Aorta (tissue), 5 donors: ENCODE results near the gene TMEM33. TPM values are rescaled to one million over a fixed set of nuclear protein-coding genes. Genes with fewer than 3 reads are reported as not detected.

ENCODE experiments used
- ATAC-seq: fragments of 200-7000 bp; cut with Tn5 transposase; one replicate; pipeline ENCODE4 v1.9.1; 2022; ENCODE audit warnings: moderate library complexity; ENCODE audit not compliant: low FRiP score
- DNase-seq, 2 donors: peaks; one replicate each; pipeline ENCODE4 v3.0.0-alpha.2; 2020
- H3K27ac ChIP-seq, 2 donors: one replicate each; pipeline ENCODE4 v1.5.1; 2013; ENCODE audit warnings: low read length in 2 of 2, mild to moderate bottlenecking in 2 of 2, moderate library complexity in 2 of 2, control low read depth in 1 of 2, inconsistent platforms in 1 of 2, low read depth in 1 of 2
- H3K27me3 ChIP-seq, 2 donors: one replicate each; pipeline ENCODE4 v1.6.1; 2013; ENCODE audit warnings: control low read depth in 1 of 2, low read length in 1 of 2, mild to moderate bottlenecking in 1 of 2, moderate library complexity in 1 of 2; ENCODE audit not compliant: insufficient read depth in 2 of 2, control insufficient read depth in 1 of 2
- H3K36me3 ChIP-seq, 2 donors: one replicate each; pipeline ENCODE4 v1.6.1; 2013; ENCODE audit warnings: control low read depth in 1 of 2, low read length in 1 of 2, mild to moderate bottlenecking in 1 of 2; ENCODE audit not compliant: insufficient read depth in 2 of 2, control insufficient read depth in 1 of 2
- H3K4me1 ChIP-seq, 2 donors: one replicate each; pipeline ENCODE4 v1.6.1; 2013; ENCODE audit warnings: low read length in 2 of 2, control low read depth in 1 of 2, mild to moderate bottlenecking in 1 of 2, moderate library complexity in 1 of 2; ENCODE audit not compliant: insufficient read depth in 2 of 2, control insufficient read depth in 1 of 2
- H3K4me3 ChIP-seq, 2 donors: one replicate each; pipeline ENCODE4 v1.5.1; 2013; ENCODE audit warnings: low read length in 2 of 2, control low read depth in 1 of 2, mild to moderate bottlenecking in 1 of 2
- H3K9me3 ChIP-seq: one replicate; pipeline ENCODE4 v1.6.1; 2013; ENCODE audit warnings: mild to moderate bottlenecking, low read length; ENCODE audit not compliant: control insufficient read depth
- WGBS, 2 donors: extraction: QIAGEN DNeasy Blood & Tissue Kit; methylation state at CpG; one replicate each; pipeline ENCODE4 v1.1.7; 2013; 5-methylcytosine and 5-hydroxymethylcytosine counted together
- intact Hi-C, 2 donors: fragments of 100-400 bp; cut with DNase I; formaldehyde crosslinking; loops; one replicate each; pipeline versions ENCODE4 v1.14.2 to v1.15.0; 2022
- polyA plus RNA-seq, 2 donors: library from polyadenylated mRNA; stranded (reverse); fragments of 200-250 nt; gene quantifications; one replicate each; pipeline ENCODE4 v1.2.3, GENCODE V29; 2013
- total RNA-seq, 2 donors: library from RNA; stranded (reverse); fragmentation: NEBNext Ultra II Directional; extraction: Animal tissue kit (Norgen Biotek cat#: 25700); gene quantifications; one replicate each; pipeline ENCODE4 v1.2.1, GENCODE V29; 2021
- donor health status: healthy with polysubstance abuse.
- donor health status: Bipolar disorder and iron deficiency.
- donor health status: DM: no; HTN: no; CAD: no.
- donor health status: DM: no; HTN: no; CAD: no.
- donor health status: DM: yes; HTN: yes; CAD: no.

Gene TMEM33
- total and polyA plus RNA-seq, 4 donors: 5.5 to 33.9 (median 17.0) TPM

- Histone ChIP-seq H3K27me3 (no peaks in the 10 kb centered on the region), H3K4me1 (no peaks in the 10 kb centered on the region), H3K27ac (no peak overlapping the region), H3K9me3 (no peaks in the 10 kb centered on the region), H3K36me3 (no peaks in the 10 kb centered on the region), H3K4me3 (no peak overlapping the region)
- 71 to 73% methylated on average over 3 of the region's 3 CpGs for WGBS, 2 donors
- DNase-seq (no peak), ATAC-seq (no peak)
- intact Hi-C loops: no loop called here
These were observed 2.2 kb upstream of the TMEM33 start for GRCh38 chr4:41932988-41933387.

DNA sequence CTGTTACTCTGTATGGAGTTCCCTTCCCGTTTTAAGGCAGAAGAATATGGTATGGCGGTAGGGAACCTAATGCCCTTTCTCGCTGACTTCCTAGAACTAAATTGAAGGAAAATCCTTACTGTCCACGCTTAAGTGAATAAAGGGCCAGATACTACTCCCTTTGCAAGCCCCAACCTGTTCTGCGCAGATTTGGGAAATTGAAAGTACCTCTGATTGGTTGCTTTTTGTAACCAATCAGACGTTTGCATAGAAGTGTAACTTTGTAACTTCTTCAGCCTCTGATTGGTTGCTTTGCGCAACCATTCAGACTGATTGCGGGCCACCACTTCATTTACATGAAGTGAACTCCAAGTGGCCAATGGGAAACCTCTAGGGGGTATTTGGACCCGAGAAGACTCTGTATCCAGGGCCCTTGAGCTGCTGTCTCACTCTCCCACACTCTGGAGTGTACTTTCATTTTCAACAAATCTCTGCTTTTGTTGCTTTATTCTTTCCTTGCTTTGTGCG is 1.2 kb upstream of the TMEM33 start:
- H3K4me1 ChIP-seq: peaks cover 0 to under 1% of the 10 kb centered on the region in 2 donors
- no peak overlapping the region for H3K27ac ChIP-seq
- H3K27me3 ChIP-seq: no peaks in the 10 kb centered on the region
- peak in 1 of 2 donors; percentile 59 for DNase-seq
- intact Hi-C loops: loop anchor here in 1 of 2 donors (2.0 kb wide), 1 partner anchor 57 kb away; the partner anchor contains the start of gene SLC30A9
- no peaks in the 10 kb centered on the region for H3K9me3 ChIP-seq
- no peak overlapping the region for H3K4me3 ChIP-seq
- ATAC-seq: no peak
- H3K36me3 ChIP-seq: peaks cover 0 to under 1% of the 10 kb centered on the region in 2 donors
- WGBS, 2 donors: 92 to 93% methylated on average over 10 of the region's 10 CpGs

GRCh38 chr4:41934514-41934900 is 722 bp upstream of the TMEM33 start:
- Histone ChIP-seq H3K4me1 (peaks cover 0 to 3% of the 10 kb centered on the region in 2 donors), H3K9me3 (no peaks in the 10 kb centered on the region), H3K27me3 (no peaks in the 10 kb centered on the region), H3K27ac (no peak overlapping the region), H3K4me3 (peak overlapping the region in 1 of 2 donors; percentile 6), H3K36me3 (peaks cover 0 to 2% of the 10 kb centered on the region in 2 donors)
- 88 to 89% methylated on average over 9 of the region's 9 CpGs for WGBS, 2 donors
- DNase-seq: no peak
- ATAC-seq: no peak
- intact Hi-C loops: loop anchor here in 1 of 2 donors (2.0 kb wide), 1 partner anchor 56 kb away; the partner anchor contains the start of gene SLC30A9

DNA sequence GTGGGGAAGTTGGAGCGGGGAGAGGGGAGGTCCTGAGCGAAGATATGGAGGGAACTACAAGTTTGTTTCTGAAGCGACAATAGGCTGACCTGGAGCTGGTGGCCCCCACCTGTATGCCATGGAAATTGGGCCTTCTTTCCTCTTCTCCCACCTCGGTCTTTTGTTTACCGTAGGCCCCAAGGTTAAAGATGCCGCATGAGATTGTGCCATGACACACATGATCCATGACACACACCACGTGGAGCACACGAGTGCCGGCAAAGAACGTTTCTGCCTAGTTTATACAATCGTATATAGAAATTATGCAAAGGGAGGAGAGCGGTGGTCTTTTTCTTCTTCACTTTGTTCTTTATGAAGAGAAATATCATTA is 408 bp downstream of the TMEM33 start:
- Histone ChIP-seq H3K36me3 (peaks cover 0 to 2% of the 10 kb centered on the region in 2 donors), H3K27ac (no peak overlapping the region), H3K4me1 (peaks cover 0 to 3% of the 10 kb centered on the region in 2 donors), H3K4me3 (peak overlapping the region; percentile 39 to 67), H3K27me3 (no peaks in the 10 kb centered on the region), H3K9me3 (no peaks in the 10 kb centered on the region)
- peak; percentile 15 for ATAC-seq
- 2 to 3% methylated on average over 12 of the region's 12 CpGs for whole genome bisulfite sequencing, 2 donors
- intact Hi-C loops: loop anchor here in 1 of 2 donors (2.0 kb wide), 1 partner anchor 55 kb away; the partner anchor contains the start of gene SLC30A9
- no peak for DNase-seq

DNA sequence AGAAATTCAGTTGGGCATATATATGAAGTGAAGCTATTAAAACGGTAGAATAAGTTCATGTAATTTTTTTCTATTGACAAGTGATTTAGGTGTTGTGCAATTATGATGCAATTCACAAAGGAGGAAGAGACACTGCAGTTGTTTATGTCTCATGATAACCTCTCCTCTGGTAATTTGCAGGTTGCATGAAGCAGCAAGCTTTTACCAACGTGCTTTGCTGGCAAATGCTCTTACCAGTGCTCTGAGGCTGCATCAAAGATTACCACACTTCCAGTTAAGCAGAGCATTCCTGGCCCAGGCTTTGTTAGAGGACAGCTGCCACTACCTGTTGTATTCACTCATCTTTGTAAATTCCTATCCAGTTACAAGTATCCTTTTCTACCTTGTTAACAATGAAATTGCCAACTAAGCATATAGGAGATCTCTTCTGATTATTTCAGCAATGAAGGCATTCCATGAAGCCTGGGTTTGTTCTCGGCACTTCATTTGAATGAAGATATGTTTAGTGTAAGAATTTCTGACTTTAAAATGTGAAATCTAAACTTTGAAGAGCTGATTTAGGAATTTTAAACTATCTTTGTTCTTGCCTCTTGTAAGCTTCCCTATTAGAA is 3.9 kb downstream of the TMEM33 start:
- 74 to 84% methylated on average over 3 of the region's 3 CpGs for WGBS, 2 donors
- Histone ChIP-seq H3K36me3 (peaks cover 0 to 2% of the 10 kb centered on the region in 2 donors), H3K9me3 (no peaks in the 10 kb centered on the region), H3K4me3 (no peak overlapping the region), H3K27ac (no peak overlapping the region), H3K4me1 (peaks cover 0 to 3% of the 10 kb centered on the region in 2 donors), H3K27me3 (no peaks in the 10 kb centered on the region)
- DNase-seq (no peak), ATAC-seq (no peak)
- intact Hi-C loops: no loop called here

- Histone ChIP-seq H3K27ac (no peak overlapping the region), H3K27me3 (no peaks in the 10 kb centered on the region), H3K4me1 (peaks cover 0 to 3% of the 10 kb centered on the region in 2 donors), H3K4me3 (no peak overlapping the region), H3K9me3 (no peaks in the 10 kb centered on the region), H3K36me3 (peaks cover 0 to 2% of the 10 kb centered on the region in 2 donors)
- no peak for ATAC-seq
- no peak for DNase-seq
- intact Hi-C loops: no loop called here
These were observed 5.6 kb downstream of the TMEM33 start for GRCh38 chr4:41940834-41941233.

DNA sequence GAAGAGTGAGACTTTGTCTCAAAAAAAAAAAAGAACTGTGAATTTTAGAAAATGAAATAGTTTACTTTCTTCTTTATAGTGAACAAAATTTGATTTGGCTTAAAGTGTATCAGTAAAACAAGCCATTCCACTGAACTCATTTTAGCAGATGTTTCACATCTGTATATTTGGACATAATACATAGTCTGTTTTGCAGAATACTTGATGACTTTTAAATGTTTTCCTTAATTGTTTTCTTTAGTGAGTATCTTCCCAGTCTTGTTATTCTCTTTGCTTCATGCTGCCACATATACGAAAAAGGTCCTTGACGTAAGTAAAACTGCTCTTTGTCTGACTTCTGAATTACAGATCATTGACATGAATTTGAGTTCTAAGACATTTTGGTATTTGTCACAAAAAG is 8.3 kb downstream of the TMEM33 start:
- no peaks in the 10 kb centered on the region for H3K9me3 ChIP-seq
- peaks cover 0 to 2% of the 10 kb centered on the region in 2 donors for H3K36me3 ChIP-seq
- no peak for DNase-seq
- H3K27ac ChIP-seq: no peak overlapping the region
- H3K27me3 ChIP-seq: no peaks in the 10 kb centered on the region
- no peak overlapping the region for H3K4me3 ChIP-seq
- intact Hi-C loops: no loop called here
- WGBS, 2 donors: 86 to 90% methylated on average over 2 of the region's 2 CpGs
- peaks cover 0 to 3% of the 10 kb centered on the region in 2 donors for H3K4me1 ChIP-seq
- no peak for ATAC-seq

DNA sequence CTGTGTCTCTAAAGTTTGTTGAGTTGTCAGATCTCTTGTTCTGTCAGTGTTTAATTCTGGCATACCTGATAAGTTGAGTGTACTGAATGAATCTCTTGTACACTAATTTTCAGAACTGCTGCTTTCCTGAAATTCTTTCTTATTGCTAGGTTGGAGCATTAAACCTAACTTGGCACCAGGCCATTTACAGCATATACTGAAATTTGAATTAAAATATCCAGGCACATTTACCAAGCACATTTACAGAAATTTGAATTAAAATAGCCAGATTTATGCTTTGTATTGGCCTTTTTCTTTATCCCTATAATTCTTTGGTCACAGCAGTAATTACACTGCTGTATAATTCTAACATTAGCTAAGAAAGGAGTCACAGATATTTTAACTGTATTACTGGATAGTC is 8.9 kb downstream of the TMEM33 start:
- intact Hi-C loops: no loop called here
- ATAC-seq: no peak
- H3K27ac ChIP-seq: no peak overlapping the region
- no peak overlapping the region for H3K4me3 ChIP-seq
- no peaks in the 10 kb centered on the region for H3K9me3 ChIP-seq
- no peak for DNase-seq
- H3K27me3 ChIP-seq: no peaks in the 10 kb centered on the region
- H3K36me3 ChIP-seq: peaks cover 0 to under 1% of the 10 kb centered on the region in 2 donors
- peaks cover 0 to 2% of the 10 kb centered on the region in 2 donors for H3K4me1 ChIP-seq

- Histone ChIP-seq H3K4me3 (no peak overlapping the region), H3K4me1 (no peaks in the 10 kb centered on the region), H3K36me3 (peaks cover 0 to 6% of the 10 kb centered on the region in 2 donors), H3K27me3 (no peaks in the 10 kb centered on the region), H3K27ac (no peak overlapping the region), H3K9me3 (no peaks in the 10 kb centered on the region)
- ATAC-seq (no peak), DNase-seq (no peak)
- intact Hi-C loops: no loop called here
- 75 to 79% methylated on average over 3 of the region's 3 CpGs for WGBS, 2 donors
These were observed 14.3 kb downstream of the TMEM33 start for GRCh38 chr4:41949531-41949930.
